ENCODE measurements around the gene PCDH10.

GRCh38 chr4:133162941-133163340 lies 13.8 kb downstream of the PCDH10 start:
- TF ChIP-seq EP300 (IDR thresholded peaks at IDR 0.05; ENCODE audit: borderline replicate concordance) (no peak), YY1 (IDR thresholded peaks at IDR 0.05; ENCODE audit: low read depth) (no peak), REST (IDR thresholded peaks at IDR 0.05; ENCODE audit: low read depth) (no peak), TAF1 (IDR thresholded peaks at IDR 0.05; ENCODE audit: low read depth) (no peak), RAD21 (IDR thresholded peaks at IDR 0.05; ENCODE audit: low read depth) (no peak)

All from Ishikawa (cell line).